HL-60 (cell line): ENCODE data around the gene TSC22D2.

Source experiments
- REST ChIP-seq: IDR thresholded peaks from 2 replicates; pipeline ENCODE4 v1.6.1; 2012; ENCODE audit warnings: low read depth; ENCODE audit not compliant: insufficient replicate concordance
- TF ChIP-seq, protein P1 (sequence below): IDR thresholded peaks from one replicate; pipeline ENCODE4 v1.5.1; 2011; ENCODE audit warnings: low read length, control low read depth, inconsistent platforms; ENCODE audit not compliant: insufficient read depth

GRCh38 chr3:150447084-150447483 lies 39.0 kb downstream of the TSC22D2 start:
- TF ChIP-seq, protein P1, sequence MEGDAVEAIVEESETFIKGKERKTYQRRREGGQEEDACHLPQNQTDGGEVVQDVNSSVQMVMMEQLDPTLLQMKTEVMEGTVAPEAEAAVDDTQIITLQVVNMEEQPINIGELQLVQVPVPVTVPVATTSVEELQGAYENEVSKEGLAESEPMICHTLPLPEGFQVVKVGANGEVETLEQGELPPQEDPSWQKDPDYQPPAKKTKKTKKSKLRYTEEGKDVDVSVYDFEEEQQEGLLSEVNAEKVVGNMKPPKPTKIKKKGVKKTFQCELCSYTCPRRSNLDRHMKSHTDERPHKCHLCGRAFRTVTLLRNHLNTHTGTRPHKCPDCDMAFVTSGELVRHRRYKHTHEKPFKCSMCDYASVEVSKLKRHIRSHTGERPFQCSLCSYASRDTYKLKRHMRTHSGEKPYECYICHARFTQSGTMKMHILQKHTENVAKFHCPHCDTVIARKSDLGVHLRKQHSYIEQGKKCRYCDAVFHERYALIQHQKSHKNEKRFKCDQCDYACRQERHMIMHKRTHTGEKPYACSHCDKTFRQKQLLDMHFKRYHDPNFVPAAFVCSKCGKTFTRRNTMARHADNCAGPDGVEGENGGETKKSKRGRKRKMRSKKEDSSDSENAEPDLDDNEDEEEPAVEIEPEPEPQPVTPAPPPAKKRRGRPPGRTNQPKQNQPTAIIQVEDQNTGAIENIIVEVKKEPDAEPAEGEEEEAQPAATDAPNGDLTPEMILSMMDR = no peak
- no peak for TF ChIP-seq REST
